Endothelial cell of hepatic sinusoid (primary cell): ENCODE data around the gene FN3KRP.

Experiments used
- in situ Hi-C: cut with HindIII; loops from 2 replicates; pipeline ENCODE4 v1.10.0; 2017; ENCODE audit warnings: low sequenced_read_pairs

FN3KRP gene

GRCh38 chr17:82686366-82687324 lies 29.9 kb upstream of the FN3KRP start:
- in situ Hi-C loops, result no loop called here

GRCh38 chr17:82687375-82687861 lies 29.1 kb upstream of the FN3KRP start:
- in situ Hi-C loops, result no loop called here

GRCh38 chr17:82687871-82688270 lies 28.6 kb upstream of the FN3KRP start:
- in situ Hi-C loops, result no loop called here

DNA sequence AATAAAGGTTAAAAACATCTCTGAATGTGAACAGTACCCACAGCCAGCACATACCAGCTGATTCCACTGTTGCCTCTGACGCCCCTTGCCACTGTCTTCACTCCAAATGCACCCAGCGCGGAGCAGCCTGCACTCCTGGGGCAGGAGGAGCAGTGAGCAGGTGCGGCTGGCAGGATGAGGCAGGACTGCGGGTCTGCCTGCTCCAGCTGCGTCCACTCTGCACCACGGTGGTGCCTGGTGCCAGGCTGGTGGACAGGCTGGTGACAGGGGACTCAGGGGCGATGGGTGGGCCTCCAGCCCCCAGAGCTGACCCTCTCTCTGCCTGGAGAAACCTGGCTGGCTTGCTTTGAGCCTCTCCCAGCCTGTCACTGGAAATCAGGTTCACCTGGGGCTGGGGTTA lies 27.4 kb upstream of the FN3KRP start:
- in situ Hi-C loops, result no loop called here

DNA sequence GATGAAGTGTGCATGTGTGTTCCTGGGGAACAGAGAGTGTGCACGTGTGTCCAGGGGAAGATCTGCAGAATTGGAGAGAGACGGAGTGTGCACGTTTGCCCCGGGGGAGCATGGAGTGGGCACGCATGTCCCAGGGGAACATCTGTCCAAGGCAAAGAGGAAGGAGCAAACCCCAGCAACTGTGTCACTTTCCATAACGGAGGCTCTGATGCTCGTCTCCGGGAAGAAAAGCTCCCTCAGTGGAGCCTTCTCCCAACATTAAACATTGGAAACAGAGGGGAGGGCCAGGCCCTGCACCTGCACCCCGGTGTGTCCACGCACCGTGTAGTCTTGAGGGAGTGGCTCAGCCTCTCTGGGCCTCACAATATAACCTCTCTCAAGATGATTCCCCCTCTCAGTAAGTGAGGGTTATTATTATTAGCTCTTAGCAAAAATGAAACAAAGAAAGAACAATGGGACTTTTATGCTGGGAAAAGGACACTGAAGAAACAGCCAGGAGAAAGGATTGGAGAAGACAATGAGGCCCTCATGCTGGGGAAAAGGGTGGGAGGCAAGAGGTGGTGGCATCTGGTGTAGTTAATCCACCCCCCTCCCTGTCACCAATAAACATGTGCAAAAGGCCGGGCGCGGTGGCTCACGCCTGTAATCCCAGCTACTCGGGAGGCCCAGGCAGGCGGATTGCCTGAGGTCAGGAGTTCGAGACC lies 25.6 kb upstream of the FN3KRP start:
- in situ Hi-C loops, result no loop called here

DNA sequence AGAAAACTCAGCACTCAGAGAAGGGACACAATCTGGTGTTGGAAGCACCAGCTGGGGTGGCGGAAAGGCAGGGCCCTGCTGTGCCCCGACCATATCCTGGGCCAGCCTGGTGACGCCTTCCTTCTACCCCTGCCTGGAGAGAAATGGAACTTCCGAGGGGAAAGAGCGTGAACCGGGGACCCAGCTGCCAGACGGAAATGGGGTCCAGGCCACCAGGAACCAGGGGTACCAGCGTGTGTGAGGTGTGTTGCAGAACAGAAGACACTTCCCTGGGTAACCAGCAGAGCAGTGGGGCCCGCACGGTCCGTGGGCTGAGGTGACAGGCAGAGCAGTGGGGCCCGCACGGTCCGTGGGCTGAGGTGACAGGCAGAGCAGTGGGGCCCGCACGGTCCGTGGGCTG lies 24.8 kb upstream of the FN3KRP start:
- in situ Hi-C loops, result no loop called here

DNA sequence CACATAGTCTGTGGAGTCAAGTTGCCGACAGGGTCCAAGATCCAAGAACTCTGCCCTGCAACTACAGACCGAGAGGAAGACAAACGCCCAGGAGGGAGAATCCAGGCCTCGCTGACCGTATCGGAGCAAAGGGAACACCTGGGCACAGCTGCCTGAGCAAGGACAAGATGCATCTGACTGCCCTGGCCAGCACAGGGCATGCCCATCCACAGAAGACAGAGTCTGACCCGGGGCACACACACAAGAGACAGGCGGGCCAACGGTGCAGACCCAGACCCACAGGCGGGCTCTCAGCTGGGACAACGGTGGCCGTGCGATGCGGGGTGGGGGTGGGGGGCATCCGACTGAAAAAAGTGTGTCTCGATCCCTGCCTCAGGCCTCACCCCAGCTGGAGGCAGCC lies 24.2 kb upstream of the FN3KRP start:
- in situ Hi-C loops, result no loop called here

- in situ Hi-C loops, result no loop called here
Measured at GRCh38 chr17:82693168-82693867, 23.2 kb upstream of the FN3KRP start.

DNA sequence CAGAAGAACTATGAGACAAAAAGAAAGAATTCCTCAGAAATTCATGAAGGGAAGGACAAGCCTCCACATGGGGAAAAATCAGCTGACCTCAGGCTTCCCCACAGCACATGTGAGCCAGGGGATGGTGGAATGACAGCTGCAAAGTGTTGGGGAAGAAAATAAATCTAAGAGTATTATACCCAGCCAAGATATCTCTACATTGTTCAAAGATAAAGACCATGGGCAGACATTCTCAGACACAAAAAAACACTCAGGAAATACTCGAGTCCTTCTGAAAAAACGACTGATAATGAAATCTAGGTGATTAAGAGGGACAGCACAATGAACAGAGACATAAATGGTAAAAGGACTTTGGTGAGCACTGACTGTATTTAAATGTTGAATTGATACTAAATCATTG lies 21.9 kb upstream of the FN3KRP start:
- in situ Hi-C loops, result no loop called here

GRCh38 chr17:82696259-82696658 lies 20.2 kb upstream of the FN3KRP start:
- in situ Hi-C loops, result no loop called here

GRCh38 chr17:82696916-82697807 lies 19.3 kb upstream of the FN3KRP start:
- in situ Hi-C loops, result no loop called here

- in situ Hi-C loops, result no loop called here
Measured at GRCh38 chr17:82697808-82698064, 18.8 kb upstream of the FN3KRP start.

- in situ Hi-C loops, result no loop called here
Measured at GRCh38 chr17:82698065-82698973, 18.2 kb upstream of the FN3KRP start, which contains the start of gene RAB40B. Gene RAB40B, minus strand, starts transcription at chr17:82698698. Its CDS starts 102 bp downstream, at chr17:82698596.

DNA sequence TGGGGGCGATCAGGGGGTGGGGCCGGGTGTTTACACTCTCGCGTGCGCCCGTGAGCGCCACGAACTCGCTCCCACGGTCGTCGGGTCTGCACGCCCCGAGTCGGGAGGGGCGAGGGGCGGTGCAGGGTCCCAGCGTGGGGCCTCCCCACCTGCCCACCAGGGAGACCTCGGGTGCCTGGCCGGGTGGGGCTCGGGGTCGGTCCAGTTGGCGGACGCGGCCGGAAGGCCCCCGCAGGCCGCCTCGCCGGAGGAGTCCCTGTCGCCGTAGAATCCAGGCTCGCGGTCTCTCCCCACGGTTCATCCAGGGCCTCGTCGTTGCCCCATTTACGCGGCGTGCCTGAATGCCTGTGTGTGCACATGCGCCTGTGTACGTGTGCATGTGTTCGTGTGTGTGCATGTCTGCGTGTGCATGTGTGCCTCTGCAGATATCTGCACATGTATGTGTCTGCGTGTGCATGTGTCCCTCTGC lies 17.5 kb upstream of the FN3KRP start:
- in situ Hi-C loops, result no loop called here

- in situ Hi-C loops, result no loop called here
Measured at GRCh38 chr17:82699551-82699950, 17.0 kb upstream of the FN3KRP start.

GRCh38 chr17:82702231-82702927 lies 14.1 kb upstream of the FN3KRP start:
- in situ Hi-C loops, result no loop called here

- in situ Hi-C loops, result no loop called here
Measured at GRCh38 chr17:82703036-82703745, 13.3 kb upstream of the FN3KRP start.
